ENCODE results near the gene DCDC2B.
A peak's percentile ranks its signal among the peaks of the same experiment; 100 is the strongest.

The DCDC2B gene

DNA sequence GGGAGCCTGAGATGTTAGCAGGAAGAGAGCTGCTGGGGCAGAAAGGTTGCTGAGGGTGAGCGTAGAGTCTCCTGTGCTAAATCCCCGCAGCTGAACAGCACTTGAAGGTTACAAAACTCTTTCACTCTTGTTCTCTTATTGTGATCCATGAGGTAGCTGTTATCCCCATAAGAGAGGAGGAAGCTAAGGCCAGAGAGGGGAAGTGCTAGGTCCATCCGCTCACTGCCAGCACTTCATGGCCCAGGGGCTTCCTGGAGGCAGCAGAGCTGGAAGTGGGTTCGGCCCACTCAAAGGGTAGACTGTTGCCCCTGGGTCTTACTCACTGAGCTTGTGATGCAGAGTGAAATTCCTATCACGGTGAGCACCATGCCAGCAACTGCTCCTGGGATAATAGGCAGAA, 7.7 kb downstream of the DCDC2B start:
- Histone ChIP-seq H3K27me3 (ENCODE audit: control insufficient read depth, insufficient read depth, low read length) (no peaks in the 10 kb centered on the region), H3K4me3 (ENCODE audit: low read depth, low read length) (no peak overlapping the region), H3K9me3 (ENCODE audit: control insufficient read depth, insufficient read depth, low read length) (no peaks in the 10 kb centered on the region), H3K36me3 (ENCODE audit: control insufficient read depth, insufficient read depth, low read length) (peaks cover 17% of the 10 kb centered on the region), H3K9ac (ENCODE audit: low read depth, low read length) (no peak overlapping the region), H3K4me1 (ENCODE audit: control insufficient read depth, insufficient read depth, low read length) (no peaks in the 10 kb centered on the region)

DNA sequence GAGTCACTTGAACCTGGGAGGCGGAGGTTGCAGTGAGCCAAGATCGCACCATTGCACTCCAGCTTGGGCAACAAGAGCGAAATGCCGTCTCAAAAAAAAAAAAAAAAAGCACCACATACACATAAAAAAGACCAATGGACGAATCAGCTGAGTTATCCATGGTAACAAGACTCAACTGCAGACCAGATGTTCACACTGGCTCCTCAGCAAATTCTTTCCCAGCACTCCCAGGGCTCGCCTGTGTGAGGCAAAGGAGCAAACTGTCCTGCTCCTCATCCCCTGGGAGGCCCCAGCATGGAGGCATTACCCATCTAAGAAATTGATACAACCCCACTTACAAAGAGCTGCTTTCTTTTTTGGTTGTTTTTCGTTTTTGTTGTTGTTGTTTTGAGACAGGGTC, 10.1 kb downstream of the DCDC2B start:
- Histone ChIP-seq H3K9me3 (ENCODE audit: control insufficient read depth, insufficient read depth, low read length) (no peaks in the 10 kb centered on the region), H3K4me1 (ENCODE audit: control insufficient read depth, insufficient read depth, low read length) (no peaks in the 10 kb centered on the region), H3K36me3 (ENCODE audit: control insufficient read depth, insufficient read depth, low read length) (peaks cover 17% of the 10 kb centered on the region), H3K27me3 (ENCODE audit: control insufficient read depth, insufficient read depth, low read length) (no peaks in the 10 kb centered on the region), H3K4me3 (ENCODE audit: low read depth, low read length) (no peak overlapping the region), H3K9ac (ENCODE audit: low read depth, low read length) (no peak overlapping the region)

DNA sequence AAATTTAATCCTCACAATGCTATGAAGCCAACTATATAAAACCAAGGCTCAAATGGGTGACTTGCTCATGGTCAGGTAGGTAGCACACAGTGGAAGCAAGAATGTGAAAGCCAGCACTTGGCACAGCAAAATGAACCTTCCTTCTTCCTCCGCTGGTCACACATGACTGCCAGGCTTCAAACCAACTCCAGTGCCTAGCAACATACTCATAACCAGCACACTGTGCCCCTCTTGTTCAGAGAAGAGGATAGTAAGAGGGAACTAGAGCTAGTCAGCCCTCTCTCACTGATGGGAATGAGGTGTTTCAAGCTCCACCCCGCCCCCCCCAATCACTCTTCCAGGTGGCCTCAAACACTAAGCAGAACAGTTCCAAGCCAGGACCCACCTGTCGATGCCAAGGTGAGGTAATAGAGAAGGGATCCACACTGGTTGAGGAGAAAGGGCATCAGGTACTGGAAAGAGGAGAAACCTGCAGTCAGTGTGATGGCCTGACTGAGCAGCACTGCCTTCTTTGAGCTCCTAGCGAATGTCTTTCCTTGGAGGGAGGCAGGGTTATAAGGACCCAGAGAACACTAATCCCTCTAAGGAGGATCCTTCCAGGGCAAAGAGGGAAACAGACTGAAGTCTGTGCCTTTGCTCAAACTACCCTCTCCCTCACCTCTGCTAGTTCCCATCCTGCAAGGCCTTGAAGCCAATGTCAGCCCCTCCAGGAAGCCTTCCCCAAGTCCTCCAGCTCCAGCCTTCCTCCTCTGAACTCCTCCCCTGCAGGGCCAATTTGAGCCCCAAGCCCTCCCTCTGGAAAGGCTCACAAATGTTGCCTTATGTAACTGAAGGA, 12.1 kb downstream of the DCDC2B start:
- Histone ChIP-seq H3K9ac (ENCODE audit: low read depth, low read length) (no peak overlapping the region), H3K36me3 (ENCODE audit: control insufficient read depth, insufficient read depth, low read length) (peaks cover 22% of the 10 kb centered on the region), H3K27me3 (ENCODE audit: control insufficient read depth, insufficient read depth, low read length) (no peaks in the 10 kb centered on the region), H3K4me3 (ENCODE audit: low read depth, low read length) (peak overlapping the region; percentile 96), H3K4me1 (ENCODE audit: control insufficient read depth, insufficient read depth, low read length) (no peaks in the 10 kb centered on the region), H3K9me3 (ENCODE audit: control insufficient read depth, insufficient read depth, low read length) (no peaks in the 10 kb centered on the region)

DNA sequence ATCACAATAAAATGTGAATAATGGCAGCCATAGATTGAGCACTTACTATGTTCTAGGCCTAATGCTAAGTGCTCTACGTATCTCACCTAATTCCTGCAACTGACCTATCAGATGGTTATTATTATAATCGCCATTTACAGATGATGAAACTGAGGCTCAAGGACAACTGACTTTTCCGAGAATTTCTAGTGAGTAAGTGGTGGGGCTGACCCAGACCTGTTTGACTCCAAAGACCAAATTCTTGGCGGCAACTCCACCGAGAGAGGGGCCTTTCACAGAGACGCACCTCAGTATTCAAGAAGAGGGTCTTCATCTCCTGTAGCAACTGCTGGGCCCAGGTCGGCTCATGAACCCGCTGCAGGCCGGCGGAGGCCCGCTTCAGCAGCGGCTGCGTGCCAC, 12.7 kb downstream of the DCDC2B start:
- H3K4me3 ChIP-seq (ENCODE audit: low read depth, low read length), result peak overlapping the region; percentile 96
- no peaks in the 10 kb centered on the region for H3K9me3 ChIP-seq (ENCODE audit: control insufficient read depth, insufficient read depth, low read length)
- H3K9ac ChIP-seq (ENCODE audit: low read depth, low read length), result peak overlapping the region; percentile 74
- H3K36me3 ChIP-seq (ENCODE audit: control insufficient read depth, insufficient read depth, low read length), result peaks cover 23% of the 10 kb centered on the region
- no peaks in the 10 kb centered on the region for H3K4me1 ChIP-seq (ENCODE audit: control insufficient read depth, insufficient read depth, low read length)
- no peaks in the 10 kb centered on the region for H3K27me3 ChIP-seq (ENCODE audit: control insufficient read depth, insufficient read depth, low read length)

DNA sequence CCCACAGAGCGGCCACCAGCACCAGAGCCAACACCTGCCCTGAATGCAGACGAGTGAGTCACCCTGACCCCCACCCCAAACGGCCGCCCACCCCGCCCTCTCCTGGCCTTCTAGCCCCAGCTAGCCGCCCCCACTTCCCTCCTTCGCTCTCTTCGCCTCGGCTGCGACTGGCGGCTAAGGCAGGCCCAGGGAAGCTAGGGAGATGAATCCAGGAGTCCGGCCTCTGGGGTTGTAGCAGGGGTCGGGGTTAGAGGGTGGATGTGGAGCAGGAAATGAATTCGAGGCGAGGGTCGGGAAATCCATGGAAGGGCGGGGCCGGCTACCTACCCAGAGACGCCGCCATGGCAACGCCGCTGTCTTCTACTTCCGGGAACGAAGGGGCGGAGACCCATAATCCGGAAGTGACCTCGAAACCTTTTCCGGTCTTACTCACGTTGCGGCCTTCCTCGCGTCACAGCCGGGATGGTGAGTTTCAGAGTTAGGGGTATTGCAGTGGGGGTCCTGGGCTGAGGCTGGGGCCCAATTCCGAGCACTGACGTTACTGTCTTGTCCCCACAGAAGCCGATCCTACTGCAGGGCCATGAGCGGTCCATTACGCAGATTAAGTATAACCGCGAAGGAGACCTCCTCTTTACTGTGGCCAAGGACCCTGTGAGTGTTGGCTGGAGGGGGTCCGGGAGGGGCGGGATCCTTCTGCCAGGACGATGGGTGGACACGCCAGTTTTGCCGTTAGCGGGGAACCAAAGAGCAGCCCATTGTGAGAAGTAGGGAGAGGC, 13.3 kb downstream of the DCDC2B start, which contains the start of the genes EIF3I and TMEM234:
Gene EIF3I (plus strand): TSS at position 428 of the 776 bp plus-strand sequence. CDS start 35 bp downstream, at position 463.
Gene TMEM234 (minus strand): TSS at position 374 of the 776 bp plus-strand sequence. CDS start 31 bp downstream, at position 343.
- Histone ChIP-seq H3K9me3 (ENCODE audit: control insufficient read depth, insufficient read depth, low read length) (no peaks in the 10 kb centered on the region), H3K9ac (ENCODE audit: low read depth, low read length) (peak within 1 kb of the TSS; percentile 74), H3K27me3 (ENCODE audit: control insufficient read depth, insufficient read depth, low read length) (no peaks in the 10 kb centered on the region), H3K4me3 (ENCODE audit: low read depth, low read length) (peak within 1 kb of the TSS; percentile 96), H3K36me3 (ENCODE audit: control insufficient read depth, insufficient read depth, low read length) (peaks cover 22% of the 10 kb centered on the region), H3K4me1 (ENCODE audit: control insufficient read depth, insufficient read depth, low read length) (no peaks in the 10 kb centered on the region)

DNA sequence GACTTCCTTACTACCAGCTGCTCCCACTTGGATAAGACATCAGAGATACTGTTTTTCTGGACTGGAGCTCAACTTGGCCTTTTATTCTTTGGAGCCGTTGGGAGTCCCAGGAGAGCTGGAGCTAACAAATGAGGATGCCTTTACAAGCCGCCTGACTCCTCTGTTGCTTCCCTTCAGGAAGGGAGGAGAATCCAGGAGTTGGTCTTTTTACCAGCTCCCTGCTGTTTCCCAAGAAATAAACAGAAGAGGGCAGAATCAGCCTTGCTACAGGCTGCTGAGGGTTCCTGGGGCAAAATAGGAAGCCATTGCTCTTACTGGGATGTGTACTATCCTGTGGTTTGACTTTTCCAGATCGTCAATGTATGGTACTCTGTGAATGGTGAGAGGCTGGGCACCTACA, 14.8 kb downstream of the DCDC2B start:
- Histone ChIP-seq H3K4me1 (ENCODE audit: control insufficient read depth, insufficient read depth, low read length) (no peaks in the 10 kb centered on the region), H3K9ac (ENCODE audit: low read depth, low read length) (no peak overlapping the region), H3K36me3 (ENCODE audit: control insufficient read depth, insufficient read depth, low read length) (peaks cover 34% of the 10 kb centered on the region), H3K27me3 (ENCODE audit: control insufficient read depth, insufficient read depth, low read length) (no peaks in the 10 kb centered on the region), H3K9me3 (ENCODE audit: control insufficient read depth, insufficient read depth, low read length) (no peaks in the 10 kb centered on the region), H3K4me3 (ENCODE audit: low read depth, low read length) (no peak overlapping the region)

DNA sequence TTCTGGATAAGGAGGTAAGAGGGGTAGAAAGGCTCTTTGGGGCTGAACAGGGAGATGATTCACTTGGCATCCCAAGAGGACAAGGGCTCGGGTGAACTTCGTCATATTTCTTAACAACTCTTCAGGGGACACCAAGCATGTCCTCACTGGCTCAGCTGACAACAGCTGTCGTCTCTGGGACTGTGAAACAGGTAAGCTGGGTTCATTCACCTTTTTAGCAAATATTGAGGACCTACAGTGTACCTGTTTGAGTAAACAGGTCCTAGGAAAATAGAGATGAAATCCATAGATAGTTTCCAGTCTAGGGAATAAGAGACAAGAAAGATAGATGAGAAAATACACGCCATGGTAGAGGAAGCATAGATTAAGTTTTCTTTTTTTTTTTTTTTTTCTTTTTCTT, 15.4 kb downstream of the DCDC2B start:
- no peak overlapping the region for H3K4me3 ChIP-seq (ENCODE audit: low read depth, low read length)
- no peaks in the 10 kb centered on the region for H3K27me3 ChIP-seq (ENCODE audit: control insufficient read depth, insufficient read depth, low read length)
- H3K36me3 ChIP-seq (ENCODE audit: control insufficient read depth, insufficient read depth, low read length), result peaks cover 38% of the 10 kb centered on the region
- H3K9me3 ChIP-seq (ENCODE audit: control insufficient read depth, insufficient read depth, low read length), result no peaks in the 10 kb centered on the region
- no peaks in the 10 kb centered on the region for H3K4me1 ChIP-seq (ENCODE audit: control insufficient read depth, insufficient read depth, low read length)
- no peak overlapping the region for H3K9ac ChIP-seq (ENCODE audit: low read depth, low read length)

DNA sequence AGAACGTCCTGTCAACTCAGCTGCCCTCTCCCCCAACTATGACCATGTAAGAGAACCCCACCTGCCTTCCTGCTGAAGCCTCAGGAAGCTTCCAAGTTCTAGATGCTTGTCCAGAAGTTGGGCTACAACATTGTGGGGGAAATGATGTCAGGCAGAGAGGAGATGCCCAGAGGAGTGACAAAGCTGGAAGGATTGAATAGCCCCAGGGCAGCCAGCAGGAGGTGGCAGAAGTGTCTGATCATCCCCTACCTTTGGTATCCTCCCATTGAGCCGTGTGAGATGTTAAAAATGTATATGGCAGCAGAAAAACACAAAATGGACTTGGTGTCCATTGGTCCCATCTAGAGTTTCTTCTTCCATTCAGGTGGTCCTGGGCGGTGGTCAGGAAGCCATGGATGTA, 19.9 kb downstream of the DCDC2B start:
- no peak overlapping the region for H3K4me3 ChIP-seq (ENCODE audit: low read depth, low read length)

DNA sequence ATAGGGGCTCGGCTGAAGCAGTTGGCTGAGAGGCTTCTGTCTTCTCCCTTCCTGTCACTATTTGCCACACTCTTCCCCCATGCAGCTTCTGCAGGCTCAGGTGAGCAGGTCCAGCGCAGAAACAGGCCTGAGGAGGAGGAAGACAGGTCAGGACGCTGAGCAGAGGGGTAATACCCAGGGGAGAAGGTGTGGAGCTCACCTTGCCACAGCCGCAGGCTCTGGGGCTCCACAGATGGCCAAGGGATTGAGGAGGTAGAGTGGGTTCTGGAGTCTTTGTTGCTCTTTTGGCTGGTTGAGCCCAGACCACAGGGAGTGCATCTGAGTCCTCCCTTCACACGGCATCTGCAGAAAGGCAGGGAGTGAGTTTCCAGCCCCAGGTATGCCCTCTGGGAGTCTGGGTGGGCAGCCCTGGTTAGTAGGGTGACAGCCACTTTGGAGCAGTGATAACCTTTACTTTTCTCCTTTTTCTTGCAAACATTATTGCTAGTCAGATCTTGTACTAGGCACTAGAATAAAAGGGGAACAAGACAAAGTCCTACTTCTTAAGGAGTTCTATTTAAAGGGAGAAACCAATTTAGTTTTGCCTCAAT, 23.0 kb downstream of the DCDC2B start:
- peaks cover 40% of the 10 kb centered on the region for H3K36me3 ChIP-seq (ENCODE audit: control insufficient read depth, insufficient read depth, low read length)
- no peak overlapping the region for H3K9ac ChIP-seq (ENCODE audit: low read depth, low read length)
- H3K4me3 ChIP-seq (ENCODE audit: low read depth, low read length), result no peak overlapping the region
- no peaks in the 10 kb centered on the region for H3K27me3 ChIP-seq (ENCODE audit: control insufficient read depth, insufficient read depth, low read length)
- H3K9me3 ChIP-seq (ENCODE audit: control insufficient read depth, insufficient read depth, low read length), result no peaks in the 10 kb centered on the region
- no peaks in the 10 kb centered on the region for H3K4me1 ChIP-seq (ENCODE audit: control insufficient read depth, insufficient read depth, low read length)

More for the DNA sequence above, 19.9 kb downstream of the DCDC2B start:
- H3K36me3 ChIP-seq (ENCODE audit: control insufficient read depth, insufficient read depth, low read length), result peaks cover 52% of the 10 kb centered on the region
- no peaks in the 10 kb centered on the region for H3K27me3 ChIP-seq (ENCODE audit: control insufficient read depth, insufficient read depth, low read length)
- no peaks in the 10 kb centered on the region for H3K9me3 ChIP-seq (ENCODE audit: control insufficient read depth, insufficient read depth, low read length)
- H3K9ac ChIP-seq (ENCODE audit: low read depth, low read length), result no peak overlapping the region
- no peaks in the 10 kb centered on the region for H3K4me1 ChIP-seq (ENCODE audit: control insufficient read depth, insufficient read depth, low read length)

DNA sequence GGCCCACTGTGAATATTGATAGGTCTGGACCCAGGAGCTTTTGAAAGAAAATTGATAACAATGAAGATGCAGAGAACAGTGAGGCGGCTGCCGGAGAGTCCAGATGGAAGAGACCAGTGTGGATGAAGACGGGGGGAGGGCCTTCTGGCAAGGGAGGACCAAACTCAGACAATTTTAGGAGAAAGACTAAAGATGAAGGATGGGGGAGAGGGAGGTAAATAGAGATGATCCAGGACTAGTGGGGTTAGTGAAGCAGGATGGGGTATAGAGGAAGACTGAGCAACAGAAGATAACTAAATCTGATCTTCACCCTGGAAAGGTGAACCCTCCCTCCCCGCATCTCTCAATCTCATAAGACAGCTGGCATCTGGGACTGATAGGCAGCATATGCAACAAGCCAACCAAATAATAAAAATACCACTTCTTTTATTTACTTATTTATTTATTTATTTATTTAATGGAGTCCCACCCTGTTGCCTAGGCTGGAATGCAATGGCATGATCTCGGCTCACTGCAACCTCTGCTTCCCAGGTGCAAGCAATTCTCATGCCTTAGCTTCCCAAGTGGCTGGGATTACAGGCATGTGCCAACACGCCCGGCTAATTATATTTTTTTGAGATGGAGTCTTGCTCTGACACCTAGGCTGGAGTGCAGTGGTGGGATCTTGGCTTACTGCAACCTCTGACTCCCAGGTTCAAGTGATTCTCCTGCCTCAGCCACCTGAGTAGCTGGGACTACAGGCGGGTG, 23.8 kb downstream of the DCDC2B start:
- H3K36me3 ChIP-seq (ENCODE audit: control insufficient read depth, insufficient read depth, low read length), result peaks cover 35% of the 10 kb centered on the region
- H3K4me1 ChIP-seq (ENCODE audit: control insufficient read depth, insufficient read depth, low read length), result no peaks in the 10 kb centered on the region
- H3K9me3 ChIP-seq (ENCODE audit: control insufficient read depth, insufficient read depth, low read length), result no peaks in the 10 kb centered on the region
- no peak overlapping the region for H3K4me3 ChIP-seq (ENCODE audit: low read depth, low read length)
- H3K27me3 ChIP-seq (ENCODE audit: control insufficient read depth, insufficient read depth, low read length), result no peaks in the 10 kb centered on the region
- H3K9ac ChIP-seq (ENCODE audit: low read depth, low read length), result no peak overlapping the region

DNA sequence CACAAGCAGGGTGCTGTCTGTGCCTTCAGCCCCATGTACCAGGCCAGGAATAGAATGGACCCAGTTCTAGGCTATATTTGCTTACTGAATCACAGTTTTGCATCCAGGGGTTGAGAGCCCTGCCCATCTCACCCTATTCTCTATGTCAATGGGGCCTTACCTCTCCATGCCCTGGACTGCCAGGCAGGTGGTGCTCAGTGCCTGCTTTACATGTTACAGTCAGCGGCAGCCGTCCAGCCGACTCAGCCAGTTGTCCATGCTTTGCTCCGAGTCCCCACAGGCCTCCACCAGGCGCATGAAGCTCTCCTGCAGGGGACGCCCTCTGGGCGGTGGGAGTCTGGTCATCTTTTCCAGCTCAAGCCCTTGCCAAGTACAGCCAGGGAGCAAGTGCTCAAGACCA, 25.9 kb downstream of the DCDC2B start:
- Histone ChIP-seq H3K4me3 (ENCODE audit: low read depth, low read length) (no peak overlapping the region), H3K9ac (ENCODE audit: low read depth, low read length) (no peak overlapping the region), H3K27me3 (ENCODE audit: control insufficient read depth, insufficient read depth, low read length) (no peaks in the 10 kb centered on the region), H3K36me3 (ENCODE audit: control insufficient read depth, insufficient read depth, low read length) (peaks cover 17% of the 10 kb centered on the region), H3K9me3 (ENCODE audit: control insufficient read depth, insufficient read depth, low read length) (no peaks in the 10 kb centered on the region), H3K4me1 (ENCODE audit: control insufficient read depth, insufficient read depth, low read length) (no peaks in the 10 kb centered on the region)

Data from iPS-15b (cell line).